HG02642 (cell line): ENCODE measurements around the gene ZNF586.
"Not testable (repeated sequence)": the region's sequence is repeated elsewhere in the genome, so short reads cannot be mapped to it uniquely, and the experiment has no call there.

Experiments used
- ATAC-seq: cut with Tn5 transposase; IDR thresholded peaks from one replicate; pipeline ENCODE4 v1.9.1; 2021; ENCODE audit warnings: mild to moderate bottlenecking; ENCODE audit not compliant: unreplicated experiment, poor library complexity

The ZNF586 gene

DNA sequence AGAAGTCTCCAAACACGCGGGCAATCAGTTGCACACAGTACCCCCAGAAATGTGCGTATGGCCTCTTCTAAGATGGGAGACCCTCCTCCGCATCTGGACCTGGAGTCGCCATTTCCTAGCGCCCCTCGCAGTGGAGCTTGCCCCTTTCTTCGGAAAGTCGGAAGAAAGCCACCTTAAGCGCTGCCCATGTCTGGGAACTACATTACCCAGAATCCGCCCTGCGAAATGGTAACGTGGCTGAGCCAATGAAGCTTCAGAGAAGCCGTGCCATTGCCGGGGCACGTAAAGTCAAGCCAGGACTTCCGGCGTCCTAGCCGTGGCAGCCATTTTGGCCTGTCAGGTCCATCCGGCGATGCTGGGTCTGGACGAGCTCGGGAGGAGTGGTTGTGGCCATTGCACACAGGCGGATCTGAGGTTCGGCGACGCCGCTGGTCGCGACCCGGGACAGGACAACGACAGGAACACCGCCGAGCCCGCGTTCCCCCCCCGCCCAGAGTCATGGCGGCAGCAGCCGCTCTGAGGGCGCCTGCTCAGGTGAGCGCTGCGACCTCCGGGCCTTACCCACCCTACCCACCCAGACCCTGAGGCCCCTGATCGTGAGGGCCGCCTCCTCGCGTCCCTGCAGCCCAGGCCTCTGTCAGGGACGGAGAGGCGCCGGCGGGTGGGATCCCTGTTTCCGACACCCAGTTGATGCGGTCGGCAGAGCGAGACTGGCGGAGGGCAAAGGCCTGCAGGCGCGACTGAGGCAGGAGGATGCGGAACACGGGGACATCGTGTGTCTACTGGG, at the start of gene ZNF586:
Gene ZNF586 (plus strand): TSS at position 332 of the 787 bp plus-strand sequence. CDS start 167 bp downstream, at position 499.
- peak; percentile 97 for ATAC-seq

DNA sequence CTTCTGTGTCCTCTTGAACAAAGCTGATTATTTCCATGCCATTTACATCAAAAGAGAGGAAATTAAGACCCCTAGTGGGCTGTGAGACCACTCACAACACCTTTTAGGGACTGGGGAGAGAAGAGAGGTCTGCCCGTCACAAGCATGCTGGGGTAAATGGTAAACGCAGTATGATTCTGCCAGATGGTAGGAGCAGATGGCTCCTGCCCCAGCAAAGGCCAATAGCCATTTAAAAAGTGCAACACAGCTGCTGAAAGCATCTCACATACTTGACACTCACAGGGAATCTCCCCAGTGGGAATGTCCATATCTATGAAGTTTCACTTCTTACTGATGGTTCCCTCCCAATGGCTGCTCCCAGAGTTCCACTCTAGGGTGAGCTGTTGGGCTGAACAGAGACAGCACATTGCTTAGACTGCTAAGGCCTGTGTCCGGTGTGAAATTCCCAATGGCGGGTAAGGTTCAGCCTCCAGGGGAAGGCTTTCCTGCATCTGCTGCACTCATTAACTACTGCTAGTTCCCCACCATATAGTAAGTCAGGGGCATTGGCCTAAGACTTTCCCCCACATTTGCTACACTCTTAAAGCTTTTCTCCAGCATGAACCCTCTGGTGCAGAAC, 49.5 kb upstream of the ZNF586 start:
- no peak for ATAC-seq

DNA sequence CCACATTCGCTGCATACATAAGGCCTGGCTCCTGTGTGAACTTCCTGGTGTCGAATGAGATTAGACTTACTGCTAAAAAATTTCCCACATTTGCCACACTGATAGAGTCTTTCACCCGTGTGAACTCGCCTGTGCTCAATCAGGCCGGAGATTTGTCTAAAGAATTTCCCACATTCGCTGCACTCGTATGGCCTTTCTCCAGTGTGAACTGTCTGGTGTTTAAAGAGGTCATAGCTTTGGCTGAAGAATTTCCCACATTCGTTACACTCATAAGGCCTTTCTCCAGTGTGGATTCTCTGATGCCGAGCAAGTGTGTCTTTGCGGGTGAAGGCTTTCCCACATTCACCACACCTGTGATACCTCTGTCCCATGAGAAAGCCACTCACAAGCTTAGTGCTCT, 48.6 kb upstream of the ZNF586 start:
- no peak for ATAC-seq

- ATAC-seq = not testable (repeated sequence)
These were observed 31.2 kb upstream of the ZNF586 start for GRCh38 chr19:57738320-57738719.

- ATAC-seq = not testable (repeated sequence)
These were observed 30.7 kb upstream of the ZNF586 start for GRCh38 chr19:57738770-57739169.

DNA sequence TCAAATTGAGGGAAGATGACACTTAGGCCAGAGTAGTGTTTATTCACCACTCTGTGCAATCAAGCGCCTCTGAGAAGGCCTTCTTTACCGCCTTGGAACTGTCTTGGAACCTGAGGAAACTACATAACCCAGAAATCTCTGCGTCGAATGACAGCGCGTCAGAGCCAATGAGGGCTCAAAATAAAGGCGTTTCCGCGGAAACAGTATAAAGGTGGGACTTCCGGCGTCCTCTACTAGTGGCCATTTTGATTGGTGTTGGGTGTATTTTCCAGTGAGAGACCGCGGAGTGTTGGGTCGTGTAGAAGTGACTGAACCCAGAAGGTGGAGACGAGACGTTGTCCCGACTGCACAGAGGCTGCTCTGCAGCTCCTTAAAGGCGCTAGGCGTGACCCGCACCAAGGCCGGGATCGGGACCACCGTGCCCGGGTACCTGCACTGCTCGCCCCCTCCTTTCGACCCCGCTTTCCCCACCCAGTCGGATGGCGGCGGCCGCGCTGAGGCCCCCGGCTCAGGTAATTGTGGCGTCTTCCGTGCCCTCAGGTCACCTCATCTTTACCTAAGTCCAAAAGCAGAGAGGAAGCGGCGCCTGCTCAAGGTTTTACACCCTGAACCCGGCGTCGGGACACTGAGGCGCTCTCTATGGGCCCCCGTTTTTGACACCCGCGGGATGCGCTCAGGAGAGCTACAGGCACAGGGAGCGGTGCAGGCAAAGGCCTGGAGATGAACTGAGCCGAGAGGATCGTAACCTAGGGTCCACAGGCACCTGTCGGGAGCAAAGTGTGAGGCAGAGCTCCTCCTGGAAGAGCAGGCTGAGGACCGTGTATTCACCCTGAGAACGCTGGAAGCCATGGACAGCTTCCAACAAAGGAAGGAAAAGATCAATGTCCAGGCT, 22.6 kb upstream of the ZNF586 start, which contains the start of gene ZNF776:
Gene ZNF776 (plus strand): TSS at position 236 of the 892 bp plus-strand sequence. CDS start 244 bp downstream, at position 480.
- peak; percentile 97 for ATAC-seq

GRCh38 chr19:57747472-57747807, 22.0 kb upstream of the ZNF586 start:
- no peak for ATAC-seq

- ATAC-seq = no peak
These were observed 21.4 kb upstream of the ZNF586 start for GRCh38 chr19:57748029-57748428.

- ATAC-seq = no peak
These were observed 15.3 kb upstream of the ZNF586 start for GRCh38 chr19:57754091-57754673.

- ATAC-seq = no peak
These were observed 14.4 kb upstream of the ZNF586 start for GRCh38 chr19:57755031-57755430.

- ATAC-seq = no peak
These were observed 11.5 kb upstream of the ZNF586 start for GRCh38 chr19:57757941-57758340.

DNA sequence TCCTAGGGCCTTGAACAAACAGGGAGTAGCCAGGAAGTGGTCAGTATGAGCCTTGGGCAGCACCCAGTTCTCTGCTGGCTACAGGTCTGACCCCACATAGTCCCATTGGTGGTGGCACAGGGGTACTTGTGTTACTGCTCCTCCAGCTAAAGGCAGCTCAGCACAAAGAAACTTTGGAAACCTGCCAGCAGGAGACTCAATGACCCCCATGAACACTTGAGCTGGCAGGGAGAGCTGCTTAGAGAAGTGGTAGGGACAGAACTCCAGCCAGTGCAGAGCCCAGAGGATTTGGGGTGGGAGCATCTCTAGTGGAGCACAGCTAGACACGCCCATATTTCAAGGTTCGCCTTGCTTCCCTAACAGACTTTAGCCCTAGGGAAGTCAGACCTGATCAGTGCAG, 10.4 kb upstream of the ZNF586 start:
- ATAC-seq = no peak

DNA sequence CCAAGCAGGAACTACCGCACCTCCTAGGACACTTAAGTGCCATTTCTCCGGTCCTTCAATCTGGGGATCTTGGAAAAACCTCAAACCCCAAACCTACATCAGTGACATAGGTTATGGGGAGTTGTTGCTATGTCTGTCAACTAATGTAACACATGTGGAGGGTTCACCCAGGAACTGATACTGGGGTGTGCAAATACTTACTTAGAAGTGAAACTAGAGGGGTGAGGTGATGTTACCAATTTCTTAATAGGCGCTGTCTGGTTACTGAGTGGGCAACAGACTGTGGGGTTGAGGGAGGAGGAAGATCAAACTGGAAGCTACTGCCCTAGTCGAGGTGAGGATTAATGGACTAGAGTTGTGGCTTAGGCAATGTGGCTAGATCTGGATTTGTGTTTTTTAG, 1.9 kb downstream of the ZNF586 start:
- ATAC-seq = no peak

DNA sequence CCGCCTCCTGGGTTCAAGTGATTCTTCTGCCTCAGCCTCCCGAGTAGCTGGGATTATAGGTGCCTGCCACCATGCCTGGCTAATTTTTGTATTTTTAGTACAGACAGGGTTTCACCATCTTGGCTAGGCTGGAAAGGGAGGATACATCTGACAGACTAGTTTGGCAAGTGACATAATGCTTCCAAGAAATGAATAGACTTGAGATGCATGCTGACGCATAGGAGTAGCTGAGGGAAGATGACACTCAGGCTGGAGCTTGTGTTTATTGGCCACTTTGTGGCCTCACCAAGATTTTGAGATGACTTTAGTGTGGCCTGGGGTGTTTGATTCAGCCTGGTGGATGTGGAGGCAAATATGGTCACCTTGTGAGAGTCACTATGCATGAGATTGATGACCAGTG, 4.0 kb downstream of the ZNF586 start:
- ATAC-seq = no peak

DNA sequence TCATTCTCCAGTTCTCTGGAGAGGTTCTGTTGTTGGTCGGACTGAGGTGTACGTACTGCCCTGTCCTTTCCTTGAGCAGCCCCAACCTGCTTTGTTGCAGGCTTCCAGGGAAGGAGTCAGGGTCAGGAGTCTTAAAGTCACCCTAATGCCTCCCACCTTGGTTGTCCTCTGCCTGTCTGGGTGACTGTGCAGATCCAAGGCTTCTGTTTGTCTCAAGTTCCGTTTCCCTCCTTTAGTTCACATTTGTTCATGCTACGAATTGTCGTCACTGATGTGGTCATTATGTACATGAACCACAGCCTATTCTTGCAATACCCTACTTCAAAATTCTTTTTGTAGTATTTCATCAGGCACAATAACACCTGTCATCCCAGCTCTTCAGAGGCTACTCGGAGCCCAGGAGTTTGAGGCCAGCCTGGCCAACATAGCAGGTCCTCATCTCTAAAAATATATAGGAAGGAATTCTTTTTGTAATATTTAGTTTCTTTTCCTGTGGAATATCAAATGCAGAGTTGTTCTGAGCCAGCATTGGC, 7.4 kb downstream of the ZNF586 start:
- no peak for ATAC-seq

DNA sequence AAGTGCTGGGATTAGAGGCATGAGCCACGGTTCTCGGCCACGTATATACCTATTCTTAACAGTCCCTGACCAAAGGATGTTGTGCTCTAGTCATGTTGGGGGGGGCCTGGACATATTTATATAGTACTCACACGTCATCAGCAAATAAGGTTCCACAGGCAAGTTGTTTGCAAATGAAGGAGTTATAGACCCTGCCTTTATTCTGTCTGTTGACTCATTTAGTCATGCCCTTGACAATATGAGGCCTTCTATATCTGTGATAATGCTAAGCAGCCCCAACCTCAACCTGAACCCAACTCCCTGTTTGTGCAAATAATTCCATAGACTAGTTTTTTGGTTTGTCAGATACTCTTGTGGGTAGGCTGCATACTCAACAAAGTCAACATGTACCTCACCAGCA, 8.9 kb downstream of the ZNF586 start:
- no peak for ATAC-seq

DNA sequence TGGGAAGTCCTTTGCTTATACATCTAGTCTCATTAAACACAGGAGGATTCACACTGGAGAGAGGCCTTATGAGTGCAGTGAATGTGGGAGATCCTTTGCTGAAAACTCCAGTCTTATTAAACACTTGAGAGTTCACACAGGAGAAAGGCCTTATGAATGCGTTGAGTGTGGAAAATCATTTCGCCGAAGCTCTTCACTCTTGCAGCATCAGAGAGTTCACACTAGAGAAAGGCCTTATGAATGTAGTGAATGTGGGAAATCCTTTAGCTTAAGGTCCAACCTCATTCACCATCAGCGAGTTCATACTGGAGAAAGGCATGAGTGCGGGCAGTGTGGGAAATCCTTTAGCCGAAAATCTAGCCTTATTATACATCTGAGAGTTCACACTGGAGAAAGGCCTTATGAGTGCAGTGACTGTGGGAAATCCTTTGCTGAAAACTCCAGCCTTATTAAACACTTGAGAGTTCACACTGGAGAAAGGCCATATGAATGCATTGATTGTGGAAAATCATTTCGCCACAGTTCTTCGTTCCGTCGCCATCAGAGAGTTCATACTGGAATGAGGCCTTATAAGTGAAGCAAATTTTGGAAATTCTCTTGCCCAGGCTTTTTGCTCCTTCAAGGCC, 9.9 kb downstream of the ZNF586 start:
- no peak for ATAC-seq

GRCh38 chr19:57786286-57786685, 16.8 kb downstream of the ZNF586 start:
- ATAC-seq = no peak

DNA sequence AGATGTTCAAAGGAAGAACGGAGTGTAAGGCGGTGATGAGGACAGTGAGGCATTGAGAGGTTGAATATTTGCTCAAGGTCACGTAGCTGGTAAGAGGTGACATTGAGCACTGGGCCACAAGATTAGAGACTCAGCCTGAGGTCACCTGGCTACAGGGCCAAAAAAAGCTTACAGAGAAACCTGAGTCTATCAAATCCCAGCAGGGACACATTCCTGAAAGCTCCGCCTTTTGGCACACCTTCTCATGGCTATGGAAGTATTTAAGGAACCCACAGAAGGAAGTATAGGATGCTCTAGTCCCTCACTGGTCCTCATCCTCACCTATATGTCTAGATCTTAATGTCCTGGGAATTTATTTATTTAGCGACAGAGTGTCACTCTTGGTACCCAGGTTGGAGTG, 17.4 kb downstream of the ZNF586 start:
- no peak for ATAC-seq
